Ishikawa (cell line): ENCODE results near the gene AGPAT1.

Source experiments
- CREB1 ChIP-seq: IDR thresholded peaks from 2 replicates; pipeline ENCODE4 v1.6.1; 2012; ENCODE audit warnings: low read depth
- EP300 ChIP-seq: IDR thresholded peaks from 2 replicates; pipeline ENCODE4 v1.6.1; 2012; ENCODE audit warnings: borderline replicate concordance
- MAX ChIP-seq: IDR thresholded peaks from 2 replicates; pipeline ENCODE4 v1.6.1; 2012
- NFIC ChIP-seq: IDR thresholded peaks from 2 replicates; pipeline ENCODE4 v1.6.1; 2012
- TAF1 ChIP-seq: IDR thresholded peaks from 2 replicates; pipeline ENCODE4 v1.6.1; 2012; ENCODE audit warnings: low read depth, mild to moderate bottlenecking
- YY1 ChIP-seq: IDR thresholded peaks from 2 replicates; pipeline ENCODE4 v1.6.1; 2012; ENCODE audit warnings: low read depth
- TF ChIP-seq, protein P1 (sequence below): IDR thresholded peaks from 2 replicates; pipeline ENCODE4 v1.6.1; 2012; ENCODE audit warnings: low read depth, mild to moderate bottlenecking
- TF ChIP-seq, protein P2 (sequence below): IDR thresholded peaks from 2 replicates; pipeline ENCODE4 v1.6.1; 2012

- TF ChIP-seq EP300: no peak
- TF ChIP-seq MAX: no peak
- no peak for TF ChIP-seq TAF1
- TF ChIP-seq, protein P1, sequence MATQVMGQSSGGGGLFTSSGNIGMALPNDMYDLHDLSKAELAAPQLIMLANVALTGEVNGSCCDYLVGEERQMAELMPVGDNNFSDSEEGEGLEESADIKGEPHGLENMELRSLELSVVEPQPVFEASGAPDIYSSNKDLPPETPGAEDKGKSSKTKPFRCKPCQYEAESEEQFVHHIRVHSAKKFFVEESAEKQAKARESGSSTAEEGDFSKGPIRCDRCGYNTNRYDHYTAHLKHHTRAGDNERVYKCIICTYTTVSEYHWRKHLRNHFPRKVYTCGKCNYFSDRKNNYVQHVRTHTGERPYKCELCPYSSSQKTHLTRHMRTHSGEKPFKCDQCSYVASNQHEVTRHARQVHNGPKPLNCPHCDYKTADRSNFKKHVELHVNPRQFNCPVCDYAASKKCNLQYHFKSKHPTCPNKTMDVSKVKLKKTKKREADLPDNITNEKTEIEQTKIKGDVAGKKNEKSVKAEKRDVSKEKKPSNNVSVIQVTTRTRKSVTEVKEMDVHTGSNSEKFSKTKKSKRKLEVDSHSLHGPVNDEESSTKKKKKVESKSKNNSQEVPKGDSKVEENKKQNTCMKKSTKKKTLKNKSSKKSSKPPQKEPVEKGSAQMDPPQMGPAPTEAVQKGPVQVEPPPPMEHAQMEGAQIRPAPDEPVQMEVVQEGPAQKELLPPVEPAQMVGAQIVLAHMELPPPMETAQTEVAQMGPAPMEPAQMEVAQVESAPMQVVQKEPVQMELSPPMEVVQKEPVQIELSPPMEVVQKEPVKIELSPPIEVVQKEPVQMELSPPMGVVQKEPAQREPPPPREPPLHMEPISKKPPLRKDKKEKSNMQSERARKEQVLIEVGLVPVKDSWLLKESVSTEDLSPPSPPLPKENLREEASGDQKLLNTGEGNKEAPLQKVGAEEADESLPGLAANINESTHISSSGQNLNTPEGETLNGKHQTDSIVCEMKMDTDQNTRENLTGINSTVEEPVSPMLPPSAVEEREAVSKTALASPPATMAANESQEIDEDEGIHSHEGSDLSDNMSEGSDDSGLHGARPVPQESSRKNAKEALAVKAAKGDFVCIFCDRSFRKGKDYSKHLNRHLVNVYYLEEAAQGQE: no peak
- no peak for TF ChIP-seq YY1
- no peak for TF ChIP-seq CREB1
- TF ChIP-seq, protein P2, sequence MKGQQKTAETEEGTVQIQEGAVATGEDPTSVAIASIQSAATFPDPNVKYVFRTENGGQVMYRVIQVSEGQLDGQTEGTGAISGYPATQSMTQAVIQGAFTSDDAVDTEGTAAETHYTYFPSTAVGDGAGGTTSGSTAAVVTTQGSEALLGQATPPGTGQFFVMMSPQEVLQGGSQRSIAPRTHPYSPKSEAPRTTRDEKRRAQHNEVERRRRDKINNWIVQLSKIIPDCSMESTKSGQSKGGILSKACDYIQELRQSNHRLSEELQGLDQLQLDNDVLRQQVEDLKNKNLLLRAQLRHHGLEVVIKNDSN: no peak
- no peak for TF ChIP-seq NFIC
Measured at GRCh38 chr6:32189069-32189741, 13.3 kb upstream of the AGPAT1 start.
